Stimulated activated naive CD8-positive, alpha-beta T cell treated with anti-CD3 and anti-CD28 coated beads, Interleukin-15, Interleukin-2, amounts not matched to agents 100 ng/mL and 50 ng/mL, for 24 hours (primary cell): ENCODE data around the gene DLGAP1.
"Not testable (repeated sequence)": the region's sequence is repeated elsewhere in the genome, so short reads cannot be mapped to it uniquely, and the experiment has no call there.

Source experiments
- H3K27ac Mint-ChIP-seq: one replicate; pipeline ENCODE4 v1.8.0; 2021; ENCODE audit warnings: mild to moderate bottlenecking, mixed read lengths
- H3K27me3 Mint-ChIP-seq: one replicate; pipeline ENCODE4 v1.8.0; 2021; ENCODE audit warnings: mixed read lengths
- H3K36me3 Mint-ChIP-seq: one replicate; pipeline ENCODE4 v1.8.0; 2021; ENCODE audit warnings: low read depth, mixed read lengths
- H3K4me1 Mint-ChIP-seq: one replicate; pipeline ENCODE4 v1.8.0; 2021; ENCODE audit warnings: low read depth, mixed read lengths
- H3K4me3 Mint-ChIP-seq: one replicate; pipeline ENCODE4 v1.8.0; 2021; ENCODE audit warnings: mild to moderate bottlenecking, mixed read lengths
- H3K9me3 Mint-ChIP-seq: one replicate; pipeline ENCODE4 v1.8.0; 2021; ENCODE audit warnings: mixed read lengths

Gene DLGAP1

DNA sequence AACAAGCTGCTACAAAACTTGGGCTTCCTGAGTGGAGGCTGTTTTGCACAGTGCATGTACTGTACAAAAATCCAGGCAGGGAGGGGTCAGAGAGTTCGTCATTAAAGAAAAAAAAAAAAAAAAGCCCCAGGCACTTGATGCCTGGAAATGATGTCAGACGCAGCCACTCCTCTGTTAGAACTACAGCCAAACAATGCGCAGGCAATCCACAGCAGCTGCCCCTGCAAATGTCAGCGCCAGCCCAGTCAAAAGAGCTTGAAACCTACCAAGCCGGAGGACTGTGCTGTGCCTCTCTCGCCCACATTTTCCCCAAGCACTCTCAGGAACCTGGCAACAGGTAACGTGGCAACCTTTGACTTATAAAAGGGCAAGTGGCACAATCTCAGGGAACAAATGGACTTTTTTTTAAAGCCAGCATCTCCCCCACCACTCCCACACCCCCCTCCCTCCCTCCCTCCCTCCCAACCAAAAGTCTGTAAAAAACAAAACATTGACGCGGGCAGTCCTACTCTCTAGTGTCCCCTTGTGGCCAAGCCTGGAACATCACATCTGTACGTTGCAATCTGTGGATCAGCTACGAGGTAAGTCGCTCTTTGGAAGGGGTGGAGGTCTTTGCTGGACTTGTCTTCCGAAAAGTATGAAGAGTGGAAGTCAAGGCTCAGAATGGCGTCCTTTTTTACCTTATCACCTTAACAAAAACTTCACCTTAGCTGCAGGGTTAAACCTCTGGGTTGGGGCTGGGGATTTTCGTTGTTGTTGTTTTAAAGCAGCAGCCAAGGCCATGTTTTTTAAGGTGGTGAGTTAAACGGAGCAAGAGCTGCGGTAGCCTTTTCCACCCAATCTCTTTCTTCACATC is 861.0 kb downstream of the DLGAP1 start:
- Mint-ChIP-seq H3K4me1 (peaks cover 70% of the 10 kb centered on the region), H3K36me3 (peaks cover 9% of the 10 kb centered on the region), H3K27me3 (no peaks in the 10 kb centered on the region), H3K4me3 (peak overlapping the region; percentile 91), H3K27ac (peak overlapping the region; percentile 100), H3K9me3 (no peaks in the 10 kb centered on the region)

DNA sequence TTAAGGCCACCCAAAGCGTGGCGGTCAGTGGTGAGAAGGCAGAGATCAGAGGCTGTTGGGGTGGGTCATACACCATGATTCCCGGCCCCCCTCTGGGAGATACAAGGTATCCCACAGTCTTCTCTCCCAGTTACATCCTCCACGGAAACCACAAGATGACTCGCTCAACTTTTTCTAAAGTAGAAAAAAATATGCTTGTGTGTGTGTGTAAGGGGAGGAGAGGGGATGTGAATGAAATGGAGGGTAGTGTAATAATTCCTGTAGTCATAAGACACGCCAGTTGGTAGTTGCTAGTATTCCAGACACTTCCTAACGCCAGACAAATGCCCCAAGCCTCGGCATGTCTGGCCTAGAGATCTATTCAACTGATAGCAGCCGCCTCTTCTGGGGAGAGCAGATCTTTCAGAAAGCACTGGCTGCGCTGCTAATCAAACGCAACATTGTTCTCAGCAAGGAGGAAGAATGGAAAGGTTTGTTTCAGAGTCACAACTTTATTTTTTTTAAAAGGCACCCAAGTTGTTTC is 861.7 kb downstream of the DLGAP1 start:
- Mint-ChIP-seq H3K4me1 (peaks cover 66% of the 10 kb centered on the region), H3K27ac (peak overlapping the region; percentile 100), H3K9me3 (no peaks in the 10 kb centered on the region), H3K4me3 (peak overlapping the region; percentile 91), H3K36me3 (peaks cover 9% of the 10 kb centered on the region), H3K27me3 (no peaks in the 10 kb centered on the region)

DNA sequence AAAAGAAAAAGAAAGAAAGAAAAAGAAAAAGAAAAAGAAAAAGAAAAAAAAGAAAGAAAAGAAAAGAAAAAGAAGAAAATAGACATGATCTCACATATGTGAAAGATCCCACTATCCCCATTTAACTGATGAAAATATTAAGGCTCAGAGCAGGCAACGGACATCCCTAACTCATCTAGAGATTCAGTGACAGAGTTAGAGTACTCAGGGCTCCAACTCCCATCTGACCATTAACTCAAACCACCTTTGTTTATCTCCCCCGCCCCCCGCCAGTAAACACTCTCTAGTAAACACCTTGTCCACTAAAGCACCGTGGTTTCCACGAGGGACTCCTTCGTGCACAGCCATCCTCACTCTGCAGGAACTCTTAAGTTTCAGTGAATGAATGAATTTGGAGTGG is 862.2 kb downstream of the DLGAP1 start:
- H3K27me3 Mint-ChIP-seq: no peaks in the 10 kb centered on the region
- peak overlapping the region; percentile 100 for H3K27ac Mint-ChIP-seq
- peak overlapping the region; percentile 91 for H3K4me3 Mint-ChIP-seq
- peaks cover 9% of the 10 kb centered on the region for H3K36me3 Mint-ChIP-seq
- H3K4me1 Mint-ChIP-seq: peaks cover 60% of the 10 kb centered on the region
- H3K9me3 Mint-ChIP-seq: no peaks in the 10 kb centered on the region

DNA sequence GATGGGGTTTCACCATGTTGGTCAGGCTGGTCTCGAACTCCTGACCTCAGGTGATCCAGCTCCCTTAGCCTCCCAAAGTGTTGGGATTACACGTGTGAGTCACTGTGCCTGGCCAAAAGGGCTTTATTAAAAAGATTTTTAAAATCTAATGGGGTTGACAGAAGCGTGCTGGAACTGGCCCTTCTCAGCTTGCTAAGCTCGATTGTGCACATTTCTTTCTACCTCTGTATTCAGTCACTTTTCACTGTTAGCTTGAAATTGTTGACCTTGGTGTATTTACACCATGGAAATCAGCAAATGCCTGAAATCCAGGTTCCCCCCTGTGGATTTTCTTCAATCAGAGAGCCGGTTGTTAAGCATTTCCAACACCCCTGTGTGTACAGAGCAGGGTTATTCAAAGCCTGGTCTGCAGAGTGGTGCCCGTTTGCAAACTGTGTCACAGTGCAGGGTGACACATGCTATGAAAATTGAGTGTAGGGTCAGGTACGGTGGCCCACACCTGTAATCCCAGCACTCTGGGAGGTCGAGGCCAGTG is 864.9 kb downstream of the DLGAP1 start:
- Mint-ChIP-seq H3K27me3 (no peaks in the 10 kb centered on the region), H3K36me3 (no peaks in the 10 kb centered on the region), H3K27ac (no peak overlapping the region), H3K4me1 (peaks cover 60% of the 10 kb centered on the region), H3K9me3 (no peaks in the 10 kb centered on the region), H3K4me3 (no peak overlapping the region)

DNA sequence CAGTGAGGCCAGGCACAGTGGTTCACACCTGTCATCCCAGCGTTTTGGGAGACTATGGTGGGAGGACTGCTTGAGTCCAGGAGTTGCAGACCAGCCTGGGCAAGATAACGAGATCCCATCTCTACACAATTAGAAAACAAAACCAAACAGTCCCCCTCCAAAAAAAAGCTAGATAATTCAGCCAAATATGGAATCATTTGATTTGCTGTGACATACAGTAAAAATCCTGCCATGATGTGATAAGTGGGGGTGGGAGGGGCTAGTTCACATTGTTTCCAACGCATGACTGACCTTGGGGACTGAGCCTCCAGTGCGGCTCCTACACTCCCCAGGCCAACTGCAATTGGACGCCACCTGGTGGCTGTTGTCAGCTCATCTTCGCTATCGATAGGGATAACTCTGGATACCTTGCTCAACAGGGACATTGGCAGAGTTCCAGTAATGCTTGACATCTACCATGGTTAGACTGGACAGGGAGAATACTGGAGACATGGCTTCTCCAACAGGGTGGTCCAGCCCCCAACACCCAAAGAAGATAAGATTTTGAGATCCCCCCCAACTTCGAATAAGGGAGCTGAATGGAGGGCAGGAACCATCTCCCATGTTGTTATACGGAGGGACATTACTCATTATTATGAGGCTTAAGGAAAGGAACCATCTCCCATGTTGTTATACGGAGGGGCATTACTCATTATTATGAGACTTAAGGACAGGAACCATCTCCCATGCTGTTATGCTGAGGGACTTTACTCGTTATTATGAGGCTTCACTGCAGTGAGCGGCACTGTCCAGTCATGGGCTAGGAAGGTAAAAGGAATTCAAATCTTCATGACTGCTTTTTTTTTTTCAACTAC is 869.2 kb downstream of the DLGAP1 start:
- no peak overlapping the region for H3K4me3 Mint-ChIP-seq
- H3K27ac Mint-ChIP-seq: peak overlapping the region; percentile 77
- H3K27me3 Mint-ChIP-seq: no peaks in the 10 kb centered on the region
- no peaks in the 10 kb centered on the region for H3K9me3 Mint-ChIP-seq
- peaks cover 47% of the 10 kb centered on the region for H3K4me1 Mint-ChIP-seq
- no peaks in the 10 kb centered on the region for H3K36me3 Mint-ChIP-seq

DNA sequence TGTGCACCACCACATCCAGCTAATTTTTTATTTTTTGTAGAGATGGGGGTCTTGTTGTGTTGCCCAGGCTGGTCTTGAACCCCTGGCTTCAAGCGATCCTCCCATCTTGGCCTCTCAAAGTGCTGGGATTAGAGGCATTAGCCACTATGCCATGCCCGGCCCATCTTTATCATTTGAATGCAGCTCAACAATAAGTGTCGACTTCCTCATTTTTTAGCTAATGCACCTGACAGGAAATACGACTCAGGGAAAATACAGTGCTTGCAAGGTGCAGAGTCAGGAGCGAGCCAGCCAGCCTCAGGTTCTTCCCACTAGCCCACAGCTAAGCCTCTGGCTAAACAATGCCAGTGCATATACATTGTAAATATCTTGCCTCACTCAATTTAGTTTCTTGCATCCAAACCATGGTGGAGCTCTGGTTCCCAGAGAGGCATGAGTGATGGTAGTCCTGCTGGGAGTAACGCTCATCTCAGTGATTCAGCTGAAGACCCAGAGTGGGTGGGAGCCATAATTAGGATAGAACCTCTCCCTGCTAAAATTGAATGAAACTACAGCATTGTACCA is 870.1 kb downstream of the DLGAP1 start:
- H3K4me3 Mint-ChIP-seq: no peak overlapping the region
- peaks cover 47% of the 10 kb centered on the region for H3K4me1 Mint-ChIP-seq
- no peaks in the 10 kb centered on the region for H3K36me3 Mint-ChIP-seq
- peak overlapping the region; percentile 66 for H3K27ac Mint-ChIP-seq
- H3K9me3 Mint-ChIP-seq: no peaks in the 10 kb centered on the region
- H3K27me3 Mint-ChIP-seq: no peaks in the 10 kb centered on the region

DNA sequence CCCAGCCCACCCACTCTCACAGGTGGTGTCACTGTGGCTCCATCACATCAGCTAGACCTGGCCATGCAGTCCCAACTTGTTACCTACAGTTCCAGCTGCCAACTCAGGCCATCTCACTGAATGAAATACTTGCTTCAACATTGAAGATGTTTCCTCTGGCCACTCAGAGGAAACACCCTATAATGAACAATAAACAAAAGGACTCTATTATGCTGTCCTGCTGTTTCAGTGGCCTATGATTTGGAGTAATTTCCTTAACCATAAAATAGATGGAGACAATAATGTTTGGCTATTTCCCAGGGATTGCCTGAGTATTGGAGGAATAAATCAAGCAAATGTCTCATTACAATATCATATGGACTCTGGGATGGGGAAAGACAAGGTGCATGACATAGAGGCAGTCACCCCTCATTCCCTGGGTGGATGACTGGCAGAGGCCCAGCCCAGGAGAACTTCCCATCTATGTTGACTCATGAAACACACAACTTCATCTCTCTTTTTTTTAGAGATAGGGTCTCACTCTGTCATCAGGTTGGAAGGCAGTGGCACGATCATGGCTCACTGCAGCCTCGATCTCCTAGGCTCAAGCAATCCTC is 870.7 kb downstream of the DLGAP1 start:
- Mint-ChIP-seq H3K4me1 (peaks cover 52% of the 10 kb centered on the region), H3K4me3 (no peak overlapping the region), H3K27me3 (no peaks in the 10 kb centered on the region), H3K36me3 (no peaks in the 10 kb centered on the region), H3K9me3 (no peaks in the 10 kb centered on the region), H3K27ac (no peak overlapping the region)

DNA sequence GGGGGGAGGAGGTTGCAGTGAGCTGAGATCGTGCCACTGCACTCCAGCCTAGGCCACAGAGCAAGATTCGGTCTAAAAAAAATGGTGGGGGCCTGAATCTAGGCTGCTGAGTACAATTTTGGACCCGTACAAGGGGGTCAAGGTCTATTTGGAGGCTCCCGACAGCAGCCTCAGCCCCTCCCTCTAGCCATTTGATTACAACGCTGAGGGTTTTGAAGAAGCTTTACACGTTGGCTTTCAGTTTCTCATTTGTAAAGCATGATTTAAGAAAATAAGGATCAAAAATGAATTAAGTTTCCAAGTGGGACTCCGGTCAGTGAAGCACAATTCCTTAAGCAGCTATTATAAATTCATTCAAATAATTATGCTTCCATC is 871.2 kb downstream of the DLGAP1 start:
- H3K27me3 Mint-ChIP-seq: no peaks in the 10 kb centered on the region
- H3K4me1 Mint-ChIP-seq: peaks cover 57% of the 10 kb centered on the region
- H3K36me3 Mint-ChIP-seq: no peaks in the 10 kb centered on the region
- H3K4me3 Mint-ChIP-seq: no peak overlapping the region
- no peak overlapping the region for H3K27ac Mint-ChIP-seq
- no peaks in the 10 kb centered on the region for H3K9me3 Mint-ChIP-seq

DNA sequence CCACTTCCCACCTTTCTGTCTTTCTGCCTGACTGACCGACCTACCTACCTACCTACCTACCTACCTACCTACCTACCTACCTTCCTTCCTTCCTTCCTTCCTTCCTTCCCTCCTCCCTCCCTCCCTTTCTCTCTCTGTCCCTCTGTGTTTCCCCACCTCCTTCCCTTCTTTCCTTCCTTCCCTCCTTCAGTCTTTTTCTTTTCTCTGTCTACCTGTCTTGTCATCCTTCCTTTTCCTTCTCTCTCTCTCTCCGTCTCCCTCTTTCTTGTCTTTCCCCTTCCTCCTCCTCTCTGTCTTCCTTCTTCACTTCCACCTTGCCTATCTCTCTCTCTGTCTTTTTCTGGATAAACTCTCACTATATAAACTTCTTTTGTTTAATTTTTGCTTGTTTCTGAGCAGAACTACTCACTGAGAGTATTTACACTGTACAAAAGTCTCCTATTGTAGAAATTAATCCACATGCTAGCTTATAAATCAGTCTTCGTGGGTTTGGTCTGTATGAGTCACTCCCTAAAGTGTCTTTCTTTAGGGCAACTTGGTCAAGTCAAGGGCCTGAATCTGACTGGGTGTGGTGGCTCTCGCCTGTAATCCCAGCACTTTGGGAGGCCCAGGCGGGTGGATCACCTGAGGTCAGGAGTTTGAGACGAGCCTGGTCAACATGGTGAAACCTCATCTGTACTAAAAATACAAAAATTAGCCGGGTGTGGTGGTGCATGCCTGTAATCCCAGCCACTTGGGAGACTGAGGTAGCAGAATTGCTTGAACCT is 871.8 kb downstream of the DLGAP1 start:
- not testable (repeated sequence) for H3K36me3 Mint-ChIP-seq, H3K4me3 Mint-ChIP-seq, H3K27me3 Mint-ChIP-seq, H3K9me3 Mint-ChIP-seq
- peaks cover 61% of the 10 kb centered on the region for H3K4me1 Mint-ChIP-seq
- H3K27ac Mint-ChIP-seq: peak overlapping the region; percentile 22

DNA sequence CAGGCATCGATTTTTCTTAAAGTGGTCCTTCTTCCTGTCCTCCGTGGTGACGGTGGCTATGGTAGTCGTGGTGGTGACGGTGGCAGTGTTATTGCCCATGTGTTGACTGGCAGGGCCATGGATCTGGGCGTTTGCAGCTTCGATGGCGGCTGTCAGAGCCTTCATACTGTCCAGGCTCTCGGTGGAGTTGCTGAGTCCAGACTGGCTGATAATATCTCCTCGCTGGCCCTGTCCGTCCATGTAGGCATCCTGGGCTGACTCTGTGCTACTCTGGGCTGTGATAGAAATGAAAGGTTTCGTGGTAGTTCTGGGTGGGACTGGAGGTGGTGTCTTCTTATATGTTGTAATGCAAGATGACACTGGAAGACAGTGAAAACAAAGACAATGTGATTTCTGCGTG is 873.2 kb downstream of the DLGAP1 start:
- no peaks in the 10 kb centered on the region for H3K9me3 Mint-ChIP-seq
- H3K4me1 Mint-ChIP-seq: peaks cover 52% of the 10 kb centered on the region
- H3K27me3 Mint-ChIP-seq: no peaks in the 10 kb centered on the region
- H3K36me3 Mint-ChIP-seq: no peaks in the 10 kb centered on the region
- H3K4me3 Mint-ChIP-seq: no peak overlapping the region
- no peak overlapping the region for H3K27ac Mint-ChIP-seq

DNA sequence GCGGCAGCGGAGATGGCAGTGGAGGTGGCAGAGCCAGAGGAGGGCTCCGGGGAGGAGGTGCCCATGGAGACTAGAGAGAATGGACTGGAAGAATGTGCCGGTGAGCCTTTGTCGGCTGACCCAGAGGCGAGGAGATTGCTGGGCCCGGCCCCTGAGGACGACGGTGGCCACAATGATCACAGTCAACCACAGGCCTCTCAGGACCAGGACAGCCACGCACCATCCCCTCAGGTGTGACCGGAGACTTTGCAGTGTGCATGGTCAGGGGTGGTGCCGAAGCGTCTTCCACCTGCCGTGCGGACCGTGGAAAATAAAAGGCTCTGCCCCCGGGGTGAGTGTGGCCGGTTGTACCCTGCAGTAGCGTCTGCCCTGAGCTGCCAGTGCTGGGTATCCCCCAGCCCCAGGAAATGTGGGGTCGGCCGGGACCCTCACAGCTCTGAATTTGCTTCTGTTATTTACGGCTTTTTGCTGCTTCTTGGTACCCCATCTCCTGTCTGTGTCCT is 874.5 kb downstream of the DLGAP1 start:
- peaks cover 39% of the 10 kb centered on the region for H3K4me1 Mint-ChIP-seq
- not testable (repeated sequence) for H3K27ac Mint-ChIP-seq, H3K27me3 Mint-ChIP-seq, H3K36me3 Mint-ChIP-seq, H3K9me3 Mint-ChIP-seq, H3K4me3 Mint-ChIP-seq

DNA sequence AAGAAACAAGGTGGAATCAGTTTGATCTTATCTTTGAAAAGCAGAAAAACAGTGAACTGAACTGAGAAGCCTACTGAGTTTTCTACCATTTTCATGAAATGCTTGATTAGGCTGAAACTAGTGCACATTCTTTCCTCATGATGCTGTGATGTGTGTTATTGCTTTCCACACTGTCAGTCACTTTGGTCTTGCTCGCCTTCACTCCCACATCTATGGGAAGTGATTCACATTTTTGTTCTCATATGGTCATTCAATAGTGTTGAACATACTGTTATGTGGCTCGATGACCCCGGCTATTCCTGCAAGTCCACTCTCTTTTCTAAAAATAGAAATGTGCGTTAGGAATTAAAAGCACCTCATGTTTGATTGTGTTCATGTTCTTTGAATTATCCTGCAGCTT is 875.4 kb downstream of the DLGAP1 start:
- Mint-ChIP-seq H3K4me1 (peaks cover 30% of the 10 kb centered on the region), H3K36me3 (no peaks in the 10 kb centered on the region), H3K9me3 (no peaks in the 10 kb centered on the region), H3K4me3 (no peak overlapping the region), H3K27me3 (no peaks in the 10 kb centered on the region), H3K27ac (no peak overlapping the region)

DNA sequence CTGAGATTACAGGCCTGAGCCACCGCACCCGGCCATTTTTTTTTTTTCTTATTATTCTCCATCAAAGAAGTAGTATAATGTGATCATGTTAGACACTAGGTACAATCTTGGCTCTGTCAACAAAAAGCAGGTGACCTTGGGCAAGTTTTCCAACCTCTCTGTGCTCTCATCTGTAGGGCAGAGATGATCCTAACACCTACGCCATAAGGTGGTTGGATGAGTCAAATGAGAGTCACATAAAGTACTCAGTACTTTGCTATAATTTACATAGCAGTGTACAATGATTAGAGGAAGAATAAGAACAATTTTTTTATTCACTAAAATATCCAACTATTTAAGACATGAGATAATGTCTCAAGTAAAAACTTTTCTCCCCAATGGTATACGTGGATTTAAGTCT is 876.5 kb downstream of the DLGAP1 start:
- Mint-ChIP-seq H3K4me3 (no peak overlapping the region), H3K9me3 (no peaks in the 10 kb centered on the region), H3K27me3 (no peaks in the 10 kb centered on the region), H3K4me1 (peaks cover 21% of the 10 kb centered on the region), H3K27ac (no peak overlapping the region), H3K36me3 (no peaks in the 10 kb centered on the region)
